ENCODE measurements around the gene CHMP4B.
"Not testable (repeated sequence)": the region's sequence is repeated elsewhere in the genome, so short reads cannot be mapped to it uniquely, and the experiment has no call there.

The CHMP4B gene

GRCh38 chr20:33790566-33790965 lies 20.6 kb upstream of the CHMP4B start:
- no peak for DNase-seq

GRCh38 chr20:33791021-33791420 lies 20.1 kb upstream of the CHMP4B start:
- no peak for DNase-seq

DNA sequence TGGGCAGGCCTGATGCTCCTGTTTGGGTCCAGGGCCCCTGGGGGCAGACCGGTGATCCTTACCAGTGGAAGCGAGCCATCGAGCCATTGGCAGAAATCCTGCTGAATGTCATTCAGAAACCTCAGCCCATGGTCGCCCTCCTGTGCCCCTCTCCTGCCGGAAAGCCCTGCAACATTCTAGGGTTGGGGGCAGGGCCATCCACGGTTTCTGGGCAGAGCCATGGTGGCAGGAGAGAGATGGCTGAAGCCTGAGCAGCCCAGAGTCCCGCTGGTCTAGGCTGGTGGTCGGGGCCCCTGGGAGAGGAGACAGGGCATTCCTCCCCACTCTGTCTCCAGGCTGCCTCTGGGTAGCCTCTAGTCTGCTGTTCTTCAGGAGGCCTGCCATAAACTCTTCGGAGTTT lies 19.6 kb upstream of the CHMP4B start:
- no peak for DNase-seq

DNA sequence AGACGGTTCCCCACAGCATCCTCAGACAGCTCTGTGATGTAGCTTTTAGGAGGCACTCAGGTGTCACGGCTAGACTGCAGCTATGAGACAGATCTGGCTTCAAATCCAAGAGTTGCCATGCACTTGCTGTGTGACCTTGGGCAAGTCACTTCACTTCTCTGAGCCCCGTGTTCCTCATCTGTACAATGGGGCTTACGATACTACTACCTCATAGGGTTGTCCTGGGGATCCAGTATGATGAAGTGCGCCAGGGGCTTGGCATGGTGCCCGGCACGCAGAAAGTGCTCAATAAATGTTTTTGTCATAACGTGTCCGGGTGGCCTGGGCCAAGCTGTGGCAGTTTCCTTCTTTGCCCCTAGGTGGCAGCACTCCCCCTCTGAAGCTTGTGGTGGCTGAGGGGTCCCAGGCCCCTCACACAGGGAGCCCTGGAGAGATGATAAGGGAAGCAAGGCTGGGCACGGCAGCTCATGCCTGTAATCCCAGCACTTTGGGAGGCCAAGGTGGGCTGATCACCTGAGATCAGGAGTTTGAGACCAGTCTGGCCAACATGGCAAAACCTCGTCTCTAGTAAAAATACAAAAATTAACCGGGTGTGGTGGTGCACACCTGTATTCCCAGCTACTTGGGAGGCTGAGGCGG lies 19.1 kb upstream of the CHMP4B start:
- no peak for DNase-seq

- not testable (repeated sequence) for DNase-seq
Observed at GRCh38 chr20:33792598-33792989, 18.6 kb upstream of the CHMP4B start.

- no peak for DNase-seq
Observed at GRCh38 chr20:33793011-33793931, 17.9 kb upstream of the CHMP4B start.

GRCh38 chr20:33796263-33796906 lies 14.8 kb upstream of the CHMP4B start:
- peak; percentile 26 to 64 for DNase-seq

GRCh38 chr20:33796907-33797544 lies 14.1 kb upstream of the CHMP4B start:
- no peak for DNase-seq

DNA sequence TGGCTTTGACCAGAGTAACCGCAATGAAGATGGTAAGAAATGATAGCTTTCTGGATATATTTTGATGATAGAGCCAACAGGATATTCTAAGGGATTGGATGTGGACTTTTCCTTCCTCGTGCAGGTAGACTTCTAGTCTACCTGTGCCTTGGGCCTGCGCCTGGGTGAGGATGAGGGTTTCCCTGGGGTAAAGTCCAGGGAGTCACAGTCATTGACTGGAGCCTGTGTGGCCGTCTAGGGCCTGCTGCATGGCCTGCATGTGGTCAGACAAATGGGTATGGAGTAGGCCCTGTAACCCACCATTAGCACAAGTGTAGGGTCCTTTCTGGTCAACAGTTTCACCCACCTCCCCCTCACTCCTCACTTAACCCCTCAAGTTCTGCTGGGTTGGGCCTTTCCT lies 12.7 kb upstream of the CHMP4B start:
- DNase-seq: no peak

GRCh38 chr20:33803921-33804337 lies 7.2 kb upstream of the CHMP4B start:
- DNase-seq: no peak

- DNase-seq: no peak
Observed at GRCh38 chr20:33808388-33808787, 2.8 kb upstream of the CHMP4B start.

DNA sequence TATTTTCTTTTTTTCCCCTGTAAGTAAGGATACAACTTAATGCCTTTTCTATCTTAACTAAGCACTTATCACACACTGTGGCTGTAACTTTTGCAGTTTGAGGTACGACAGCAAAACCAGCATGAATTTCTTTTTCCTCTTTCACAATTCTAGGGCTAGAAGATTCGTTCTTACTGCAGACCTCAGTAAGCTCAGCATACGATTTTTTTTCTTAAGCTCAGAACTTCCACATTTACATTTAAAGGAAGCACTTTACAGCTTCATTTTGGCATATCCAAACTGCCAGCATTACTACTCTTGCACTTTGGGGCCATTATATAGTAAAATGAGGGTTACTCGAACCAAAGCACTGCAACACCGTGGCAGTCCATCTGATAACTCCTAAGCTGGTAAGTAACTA lies 889 bp upstream of the CHMP4B start:
- DNase-seq: no peak

GRCh38 chr20:33811776-33812151 lies 616 bp downstream of the CHMP4B start:
- no peak for DNase-seq

GRCh38 chr20:33812152-33812849 lies 1.2 kb downstream of the CHMP4B start:
- no peak for DNase-seq

DNA sequence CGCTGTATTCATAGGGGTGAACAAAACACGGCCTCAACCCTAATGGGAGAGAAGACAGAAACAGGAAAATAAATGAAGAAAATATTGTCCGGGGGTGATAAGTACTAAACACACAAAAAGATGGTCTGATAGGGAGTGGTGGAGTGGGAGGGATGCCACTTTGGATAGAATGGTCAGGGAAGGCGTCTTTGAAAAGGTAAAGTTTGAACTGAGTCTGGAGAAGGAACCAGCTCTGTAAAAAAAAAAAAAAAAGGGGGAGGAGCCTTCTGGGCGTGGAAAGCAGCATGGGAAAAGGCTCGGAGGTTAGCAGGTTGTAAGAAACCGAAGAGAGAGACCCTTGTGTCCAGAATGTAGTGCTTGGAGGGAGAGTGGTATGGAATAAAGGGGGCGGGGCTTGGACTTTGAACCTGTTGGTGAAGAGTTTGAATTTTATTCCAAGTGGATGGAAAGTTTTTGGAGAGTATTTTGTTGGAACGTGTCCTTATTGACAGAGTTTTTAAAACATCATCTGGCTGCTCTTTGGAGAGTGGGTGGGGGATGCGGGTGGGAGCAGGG lies 1.8 kb downstream of the CHMP4B start:
- peak in 1 of 2 experiments; percentile 6 for DNase-seq

GRCh38 chr20:33814238-33814712 lies 3.1 kb downstream of the CHMP4B start:
- no peak for DNase-seq

- no peak for DNase-seq
Observed at GRCh38 chr20:33815671-33816070, 4.5 kb downstream of the CHMP4B start.

DNA sequence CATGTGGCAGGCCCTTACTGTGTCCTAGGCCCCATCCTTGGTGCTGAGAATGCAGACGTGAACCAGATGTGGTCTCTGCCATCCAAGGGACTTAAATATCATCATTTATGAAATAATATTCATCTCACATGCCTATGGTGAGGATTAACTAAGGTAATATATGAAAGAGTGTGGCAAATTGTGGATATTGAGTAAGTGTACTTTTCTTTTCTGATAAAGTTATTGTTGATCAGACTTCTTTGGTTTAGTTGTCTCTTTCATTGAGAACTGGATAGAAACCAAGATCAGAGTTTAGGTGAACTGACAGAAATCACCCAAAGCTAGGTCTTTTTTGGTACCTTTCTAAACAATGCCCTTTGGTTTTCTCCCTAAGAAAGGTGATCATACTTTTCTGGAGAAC lies 5.0 kb downstream of the CHMP4B start:
- no peak for DNase-seq

GRCh38 chr20:33817411-33817810 lies 6.3 kb downstream of the CHMP4B start:
- no peak for DNase-seq

GRCh38 chr20:33819456-33819855 lies 8.3 kb downstream of the CHMP4B start:
- no peak for DNase-seq

DNA sequence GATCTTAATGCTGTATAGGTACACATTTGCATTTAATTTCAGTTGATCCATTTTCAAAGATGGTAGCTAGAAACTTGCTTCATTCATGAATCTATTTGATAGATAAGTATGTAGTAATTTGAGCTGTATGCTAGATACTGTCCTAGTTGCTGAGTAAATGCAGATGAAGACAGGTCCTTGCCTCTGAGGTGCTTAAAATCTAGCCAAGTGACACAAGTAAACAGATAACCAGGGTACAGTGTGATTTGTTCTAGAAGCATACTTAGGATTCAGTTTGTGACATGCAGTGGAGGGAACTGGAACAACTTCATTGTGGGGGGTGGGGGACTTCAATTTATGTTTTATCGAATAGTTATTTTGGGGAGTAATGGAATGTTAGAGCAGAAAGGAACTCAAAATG lies 9.2 kb downstream of the CHMP4B start:
- DNase-seq: no peak

- DNase-seq: no peak
Observed at GRCh38 chr20:33821270-33821836, 10.2 kb downstream of the CHMP4B start.

All from NCI-H2081 (cell line).